ENCODE measurements around the gene RBP4.

RBP4 gene

GRCh38 chr10:93601146-93601773, at the start of gene RBP4:
Gene RBP4 (minus strand): TSS chr10:93601235. CDS start chr10:93601028, 207 bp downstream.
- peak within 1 kb of the TSS; percentile 20 to 46 for H3K4me3 ChIP-seq (ENCODE audit: low read length in 2 of 2)
- H3K9ac ChIP-seq (ENCODE audit: low read depth in 1 of 2, low read length in 2 of 2): peak within 1 kb of the TSS in 1 of 2 donors; percentile 19
- H3K4me1 ChIP-seq (ENCODE audit: control insufficient read depth in 2 of 2, insufficient read depth in 2 of 2, low read length in 2 of 2): peaks cover 4 to 7% of the 10 kb centered on the region in 2 donors
- no peak within 1 kb of the TSS for H3K27ac ChIP-seq (ENCODE audit: low read depth in 2 of 2, low read length in 2 of 2)
- H3K27me3 ChIP-seq (ENCODE audit: control insufficient read depth in 2 of 2, insufficient read depth in 2 of 2, low read length in 2 of 2): peaks cover 12 to 28% of the 10 kb centered on the region in 2 donors
- no peaks in the 10 kb centered on the region for H3K9me3 ChIP-seq (ENCODE audit: control insufficient read depth in 2 of 2, low read length in 2 of 2)
- no peaks in the 10 kb centered on the region for H3K36me3 ChIP-seq (ENCODE audit: control insufficient read depth in 2 of 2, insufficient read depth in 2 of 2, low read length in 2 of 2)

- Histone ChIP-seq H3K4me3 (ENCODE audit: low read length in 2 of 2) (no peak overlapping the region), H3K9me3 (ENCODE audit: control insufficient read depth in 2 of 2, low read length in 2 of 2) (no peaks in the 10 kb centered on the region), H3K36me3 (ENCODE audit: control insufficient read depth in 2 of 2, insufficient read depth in 2 of 2, low read length in 2 of 2) (no peaks in the 10 kb centered on the region), H3K27ac (ENCODE audit: low read depth in 2 of 2, low read length in 2 of 2) (no peak overlapping the region), H3K27me3 (ENCODE audit: control insufficient read depth in 2 of 2, insufficient read depth in 2 of 2, low read length in 2 of 2) (no peaks in the 10 kb centered on the region), H3K9ac (ENCODE audit: low read depth in 1 of 2, low read length in 2 of 2) (no peak overlapping the region), H3K4me1 (ENCODE audit: control insufficient read depth in 2 of 2, insufficient read depth in 2 of 2, low read length in 2 of 2) (no peaks in the 10 kb centered on the region)
These were observed 38.8 kb upstream of the RBP4 start for GRCh38 chr10:93639791-93640190.

- H3K4me1 ChIP-seq (ENCODE audit: control insufficient read depth in 2 of 2, insufficient read depth in 2 of 2, low read length in 2 of 2): no peaks in the 10 kb centered on the region
- H3K36me3 ChIP-seq (ENCODE audit: control insufficient read depth in 2 of 2, insufficient read depth in 2 of 2, low read length in 2 of 2): no peaks in the 10 kb centered on the region
- H3K9ac ChIP-seq (ENCODE audit: low read depth in 1 of 2, low read length in 2 of 2): no peak overlapping the region
- no peak overlapping the region for H3K4me3 ChIP-seq (ENCODE audit: low read length in 2 of 2)
- H3K27me3 ChIP-seq (ENCODE audit: control insufficient read depth in 2 of 2, insufficient read depth in 2 of 2, low read length in 2 of 2): peaks cover 0 to 2% of the 10 kb centered on the region in 2 donors
- no peaks in the 10 kb centered on the region for H3K9me3 ChIP-seq (ENCODE audit: control insufficient read depth in 2 of 2, low read length in 2 of 2)
- H3K27ac ChIP-seq (ENCODE audit: low read depth in 2 of 2, low read length in 2 of 2): peak overlapping the region in 1 of 2 donors; percentile 37
These were observed 29.9 kb upstream of the RBP4 start for GRCh38 chr10:93630625-93631557.

GRCh38 chr10:93629647-93630305, 28.7 kb upstream of the RBP4 start:
- H3K4me3 ChIP-seq (ENCODE audit: low read length in 2 of 2): no peak overlapping the region
- peaks cover 0 to 2% of the 10 kb centered on the region in 2 donors for H3K27me3 ChIP-seq (ENCODE audit: control insufficient read depth in 2 of 2, insufficient read depth in 2 of 2, low read length in 2 of 2)
- H3K4me1 ChIP-seq (ENCODE audit: control insufficient read depth in 2 of 2, insufficient read depth in 2 of 2, low read length in 2 of 2): no peaks in the 10 kb centered on the region
- no peak overlapping the region for H3K9ac ChIP-seq (ENCODE audit: low read depth in 1 of 2, low read length in 2 of 2)
- no peak overlapping the region for H3K27ac ChIP-seq (ENCODE audit: low read depth in 2 of 2, low read length in 2 of 2)
- H3K9me3 ChIP-seq (ENCODE audit: control insufficient read depth in 2 of 2, low read length in 2 of 2): no peaks in the 10 kb centered on the region
- no peaks in the 10 kb centered on the region for H3K36me3 ChIP-seq (ENCODE audit: control insufficient read depth in 2 of 2, insufficient read depth in 2 of 2, low read length in 2 of 2)

GRCh38 chr10:93628858-93629257, 27.8 kb upstream of the RBP4 start:
- Histone ChIP-seq H3K9ac (ENCODE audit: low read depth in 1 of 2, low read length in 2 of 2) (no peak overlapping the region), H3K4me1 (ENCODE audit: control insufficient read depth in 2 of 2, insufficient read depth in 2 of 2, low read length in 2 of 2) (no peaks in the 10 kb centered on the region), H3K36me3 (ENCODE audit: control insufficient read depth in 2 of 2, insufficient read depth in 2 of 2, low read length in 2 of 2) (no peaks in the 10 kb centered on the region), H3K27ac (ENCODE audit: low read depth in 2 of 2, low read length in 2 of 2) (no peak overlapping the region), H3K9me3 (ENCODE audit: control insufficient read depth in 2 of 2, low read length in 2 of 2) (no peaks in the 10 kb centered on the region), H3K4me3 (ENCODE audit: low read length in 2 of 2) (no peak overlapping the region), H3K27me3 (ENCODE audit: control insufficient read depth in 2 of 2, insufficient read depth in 2 of 2, low read length in 2 of 2) (peaks cover 0 to 2% of the 10 kb centered on the region in 2 donors)

- Histone ChIP-seq H3K4me3 (ENCODE audit: low read length in 2 of 2) (no peak overlapping the region), H3K27me3 (ENCODE audit: control insufficient read depth in 2 of 2, insufficient read depth in 2 of 2, low read length in 2 of 2) (no peaks in the 10 kb centered on the region), H3K4me1 (ENCODE audit: control insufficient read depth in 2 of 2, insufficient read depth in 2 of 2, low read length in 2 of 2) (no peaks in the 10 kb centered on the region), H3K36me3 (ENCODE audit: control insufficient read depth in 2 of 2, insufficient read depth in 2 of 2, low read length in 2 of 2) (no peaks in the 10 kb centered on the region), H3K9me3 (ENCODE audit: control insufficient read depth in 2 of 2, low read length in 2 of 2) (no peaks in the 10 kb centered on the region), H3K9ac (ENCODE audit: low read depth in 1 of 2, low read length in 2 of 2) (no peak overlapping the region), H3K27ac (ENCODE audit: low read depth in 2 of 2, low read length in 2 of 2) (no peak overlapping the region)
These were observed 21.9 kb upstream of the RBP4 start for GRCh38 chr10:93622942-93623341.

- Histone ChIP-seq H3K36me3 (ENCODE audit: control insufficient read depth in 2 of 2, insufficient read depth in 2 of 2, low read length in 2 of 2) (no peaks in the 10 kb centered on the region), H3K27me3 (ENCODE audit: control insufficient read depth in 2 of 2, insufficient read depth in 2 of 2, low read length in 2 of 2) (no peaks in the 10 kb centered on the region), H3K9me3 (ENCODE audit: control insufficient read depth in 2 of 2, low read length in 2 of 2) (no peaks in the 10 kb centered on the region), H3K4me3 (ENCODE audit: low read length in 2 of 2) (no peak overlapping the region), H3K4me1 (ENCODE audit: control insufficient read depth in 2 of 2, insufficient read depth in 2 of 2, low read length in 2 of 2) (no peaks in the 10 kb centered on the region), H3K9ac (ENCODE audit: low read depth in 1 of 2, low read length in 2 of 2) (no peak overlapping the region), H3K27ac (ENCODE audit: low read depth in 2 of 2, low read length in 2 of 2) (no peak overlapping the region)
These were observed 19.9 kb upstream of the RBP4 start for GRCh38 chr10:93620925-93621324.

- Histone ChIP-seq H3K9me3 (ENCODE audit: control insufficient read depth in 2 of 2, low read length in 2 of 2) (no peaks in the 10 kb centered on the region), H3K27ac (ENCODE audit: low read depth in 2 of 2, low read length in 2 of 2) (no peak overlapping the region), H3K4me3 (ENCODE audit: low read length in 2 of 2) (no peak overlapping the region), H3K36me3 (ENCODE audit: control insufficient read depth in 2 of 2, insufficient read depth in 2 of 2, low read length in 2 of 2) (no peaks in the 10 kb centered on the region), H3K4me1 (ENCODE audit: control insufficient read depth in 2 of 2, insufficient read depth in 2 of 2, low read length in 2 of 2) (no peaks in the 10 kb centered on the region), H3K9ac (ENCODE audit: low read depth in 1 of 2, low read length in 2 of 2) (no peak overlapping the region), H3K27me3 (ENCODE audit: control insufficient read depth in 2 of 2, insufficient read depth in 2 of 2, low read length in 2 of 2) (no peaks in the 10 kb centered on the region)
These were observed 14.7 kb upstream of the RBP4 start for GRCh38 chr10:93615576-93616235.

GRCh38 chr10:93614101-93614825, 13.2 kb upstream of the RBP4 start:
- Histone ChIP-seq H3K27ac (ENCODE audit: low read depth in 2 of 2, low read length in 2 of 2) (no peak overlapping the region), H3K4me1 (ENCODE audit: control insufficient read depth in 2 of 2, insufficient read depth in 2 of 2, low read length in 2 of 2) (no peaks in the 10 kb centered on the region), H3K4me3 (ENCODE audit: low read length in 2 of 2) (no peak overlapping the region), H3K9me3 (ENCODE audit: control insufficient read depth in 2 of 2, low read length in 2 of 2) (no peaks in the 10 kb centered on the region), H3K27me3 (ENCODE audit: control insufficient read depth in 2 of 2, insufficient read depth in 2 of 2, low read length in 2 of 2) (no peaks in the 10 kb centered on the region), H3K36me3 (ENCODE audit: control insufficient read depth in 2 of 2, insufficient read depth in 2 of 2, low read length in 2 of 2) (no peaks in the 10 kb centered on the region), H3K9ac (ENCODE audit: low read depth in 1 of 2, low read length in 2 of 2) (no peak overlapping the region)

All from mucosa of rectum (tissue), 2 donors.